Fibroblast of skin of right quadriceps (primary cell): Measurements from ENCODE around the gene CAMK1G.

ENCODE experiments used
- DNase-seq: peaks from one replicate; pipeline ENCODE4 v3.0.0-alpha.2; 2013

CAMK1G gene

GRCh38 chr1:209565759-209566678 is 17.5 kb upstream of the CAMK1G start:
- peak; percentile 78 for DNase-seq

- peak; percentile 81 for DNase-seq
Measured at GRCh38 chr1:209567698-209568175, 15.8 kb upstream of the CAMK1G start.

- peak; percentile 64 for DNase-seq
Measured at GRCh38 chr1:209569455-209570207, 13.9 kb upstream of the CAMK1G start.

GRCh38 chr1:209570743-209571142 is 12.8 kb upstream of the CAMK1G start:
- no peak for DNase-seq

- peak; percentile 54 for DNase-seq
Measured at GRCh38 chr1:209576392-209577197, 6.9 kb upstream of the CAMK1G start.

- no peak for DNase-seq
Measured at GRCh38 chr1:209577346-209577745, 6.2 kb upstream of the CAMK1G start.

GRCh38 chr1:209580577-209580976 is 2.9 kb upstream of the CAMK1G start:
- peak; percentile 43 for DNase-seq

GRCh38 chr1:209584231-209584672 is 738 bp downstream of the CAMK1G start:
- no peak for DNase-seq

GRCh38 chr1:209585197-209585596 is 1.7 kb downstream of the CAMK1G start:
- DNase-seq = no peak

GRCh38 chr1:209585672-209586071 is 2.2 kb downstream of the CAMK1G start:
- DNase-seq = peak; percentile 42

GRCh38 chr1:209586221-209586740 is 2.8 kb downstream of the CAMK1G start:
- no peak for DNase-seq

GRCh38 chr1:209587789-209588188 is 4.3 kb downstream of the CAMK1G start:
- DNase-seq = peak; percentile 55

GRCh38 chr1:209589440-209589839 is 5.9 kb downstream of the CAMK1G start:
- DNase-seq = peak; percentile 11

- no peak for DNase-seq
Measured at GRCh38 chr1:209589863-209590262, 6.3 kb downstream of the CAMK1G start.

GRCh38 chr1:209590405-209590804 is 6.9 kb downstream of the CAMK1G start:
- peak; percentile 20 for DNase-seq

- no peak for DNase-seq
Measured at GRCh38 chr1:209593747-209594146, 10.2 kb downstream of the CAMK1G start.

- no peak for DNase-seq
Measured at GRCh38 chr1:209594440-209594839, 10.9 kb downstream of the CAMK1G start.

GRCh38 chr1:209595028-209595427 is 11.5 kb downstream of the CAMK1G start:
- no peak for DNase-seq

- no peak for DNase-seq
Measured at GRCh38 chr1:209595599-209596285, 12.2 kb downstream of the CAMK1G start.

GRCh38 chr1:209597499-209597898 is 14.0 kb downstream of the CAMK1G start:
- no peak for DNase-seq

- DNase-seq = no peak
Measured at GRCh38 chr1:209598227-209598626, 14.7 kb downstream of the CAMK1G start.

- peak; percentile 46 for DNase-seq
Measured at GRCh38 chr1:209600541-209600940, 17.0 kb downstream of the CAMK1G start.
